LNCaP clone FGC (cell line): ENCODE measurements around the gene GALNT4.

ENCODE experiments used
- DNase-seq: peaks from one replicate; pipeline ENCODE4 v3.0.0-alpha.2; 2011; ENCODE audit warnings: low read depth
- H3K4me3 ChIP-seq: 2 replicates; pipeline ENCODE4 v1.5.1; 2011; ENCODE audit warnings: mild to moderate bottlenecking, low read depth, low read length, control low read depth
- CTCF ChIP-seq: IDR thresholded peaks from 2 replicates; pipeline ENCODE4 v1.5.1; 2012; ENCODE audit warnings: mild to moderate bottlenecking; ENCODE audit not compliant: control insufficient read depth, insufficient read depth; ENCODE audit errors: extremely low read depth

Gene GALNT4

GRCh38 chr12:89523393-89523792, 1.2 kb downstream of the GALNT4 start:
- no peak for DNase-seq
- no peak for TF ChIP-seq CTCF
- H3K4me3 ChIP-seq = no peak overlapping the region

DNA sequence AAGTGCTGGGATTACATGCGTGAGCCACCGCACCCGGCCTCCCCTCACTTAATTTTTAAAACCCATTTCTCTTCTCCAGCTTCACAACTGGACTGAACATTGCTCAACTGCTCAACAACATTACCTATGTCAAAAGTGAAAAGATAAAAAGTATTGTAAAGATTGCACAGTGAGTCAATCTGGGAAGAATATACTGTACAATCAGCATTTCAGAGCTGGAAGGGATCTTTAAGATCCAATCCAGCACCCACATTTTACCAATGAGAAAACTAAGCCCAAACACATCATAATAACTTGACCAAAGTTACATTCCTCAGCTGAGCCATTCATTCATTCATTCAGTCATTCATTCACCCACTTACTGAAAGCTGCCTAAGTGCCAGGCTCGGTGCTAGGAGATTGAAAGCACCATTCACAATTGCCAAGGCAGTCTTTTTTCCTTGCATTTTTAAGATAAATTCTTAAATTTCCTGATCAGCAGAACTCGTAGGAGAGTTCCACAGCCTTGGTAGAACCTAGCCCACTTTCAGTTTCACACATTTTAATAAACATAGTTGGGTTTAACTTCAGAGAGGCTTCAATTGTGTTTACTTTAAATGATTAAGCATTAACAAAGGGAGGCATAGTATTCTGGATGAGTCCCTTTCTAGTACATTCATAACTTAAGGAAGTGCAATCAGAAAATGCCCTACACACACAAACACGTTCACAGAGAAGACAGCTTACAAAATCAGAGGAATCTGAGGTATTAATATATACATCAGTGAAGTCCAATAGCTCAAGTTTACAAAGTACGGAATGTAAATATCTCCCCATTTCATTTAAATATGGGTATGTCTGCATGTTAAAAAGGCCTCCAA, 3.0 kb downstream of the GALNT4 start:
- H3K4me3 ChIP-seq = no peak overlapping the region
- DNase-seq = no peak
- TF ChIP-seq CTCF = no peak

DNA sequence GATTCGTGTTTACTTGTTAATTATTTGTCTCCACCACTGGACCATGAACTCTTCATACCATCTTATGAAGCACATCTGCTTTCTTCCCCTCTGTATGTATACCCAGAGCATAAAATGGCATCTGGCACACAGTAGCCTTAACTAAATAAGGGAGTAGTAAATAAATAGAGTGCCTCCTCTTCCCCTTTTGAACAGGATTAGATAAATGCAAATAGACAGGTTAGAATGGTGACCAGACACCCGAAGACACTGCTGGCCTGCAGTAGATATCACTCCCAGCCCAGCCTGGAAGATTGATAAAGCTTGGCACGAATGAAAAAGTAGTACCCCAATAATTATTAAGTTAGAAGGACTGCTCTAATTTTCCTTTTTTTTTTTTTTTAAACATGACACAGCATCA, 6.9 kb downstream of the GALNT4 start:
- TF ChIP-seq CTCF = no peak

GRCh38 chr12:89516633-89517032, 8.0 kb downstream of the GALNT4 start:
- no peak for TF ChIP-seq CTCF
- no peak for DNase-seq
- no peak overlapping the region for H3K4me3 ChIP-seq

More for the DNA sequence above, 6.9 kb downstream of the GALNT4 start:
- no peak overlapping the region for H3K4me3 ChIP-seq
- DNase-seq = no peak

DNA sequence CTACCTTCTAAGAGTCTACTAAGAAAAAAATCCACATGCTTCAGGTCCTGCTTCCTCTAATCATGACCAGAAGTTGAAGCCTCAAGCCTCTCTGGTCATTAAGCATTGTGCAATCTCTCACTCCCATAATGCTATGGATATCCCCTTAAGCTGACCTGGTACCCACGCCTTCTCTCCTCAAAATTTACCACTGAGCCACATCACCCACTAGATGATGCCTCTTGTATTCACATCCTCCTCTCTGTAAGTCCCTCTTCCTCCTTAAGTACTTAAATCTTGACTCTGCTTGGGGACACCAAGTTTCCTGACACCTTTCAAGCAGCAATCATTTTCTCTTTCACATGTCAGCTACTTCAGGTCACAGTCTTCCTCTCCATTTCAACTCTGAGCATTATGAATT, 9.8 kb downstream of the GALNT4 start:
- TF ChIP-seq CTCF = no peak
- no peak for DNase-seq
- no peak overlapping the region for H3K4me3 ChIP-seq

DNA sequence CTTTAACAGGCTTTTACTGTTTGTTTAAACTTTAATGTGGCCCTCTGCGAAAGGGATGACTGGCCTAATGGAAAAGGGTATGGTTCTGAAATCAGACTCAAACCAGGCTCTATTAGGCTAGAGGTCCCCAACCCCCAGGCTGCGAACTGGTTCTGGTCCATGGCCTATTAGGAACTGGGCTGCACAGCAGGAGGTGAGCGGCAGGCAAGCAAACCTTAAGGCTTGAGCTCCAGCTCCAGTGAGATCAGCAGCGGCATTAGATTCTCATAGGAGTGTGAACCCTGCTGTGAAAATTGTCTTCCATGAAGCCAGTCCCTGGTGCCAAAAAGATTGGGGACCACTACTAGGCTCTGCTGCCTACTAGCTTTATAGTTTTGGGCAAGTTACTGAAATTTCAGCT, 11.1 kb downstream of the GALNT4 start:
- no peak for DNase-seq
- H3K4me3 ChIP-seq = no peak overlapping the region
- TF ChIP-seq CTCF = no peak
